22Rv1 (cell line): Measurements from ENCODE around the gene SH3RF3.

Source experiments
- H3K27ac ChIP-seq: fragments of 450-650 bp; 2 replicates; pipeline ENCODE4 v1.5.1; 2017
- CTCF ChIP-seq: fragments of 450-650 bp; IDR thresholded peaks from 2 replicates; pipeline ENCODE4 v1.5.1; 2017; ENCODE audit warnings: mild to moderate bottlenecking
- ZFX ChIP-seq: fragments of 450-650 bp; IDR thresholded peaks from 2 replicates; pipeline ENCODE4 v1.6.1; 2017; ENCODE audit warnings: antibody characterized with exemption, borderline replicate concordance

SH3RF3 gene

GRCh38 chr2:109151519-109151918 lies 22.5 kb downstream of the SH3RF3 start:
- TF ChIP-seq CTCF: no peak
- TF ChIP-seq ZFX: no peak
- no peak overlapping the region for H3K27ac ChIP-seq

- TF ChIP-seq CTCF: no peak
- TF ChIP-seq ZFX: no peak
- no peak overlapping the region for H3K27ac ChIP-seq
These were observed 24.2 kb downstream of the SH3RF3 start for GRCh38 chr2:109153005-109153784.

GRCh38 chr2:109153807-109154206 lies 24.8 kb downstream of the SH3RF3 start:
- no peak overlapping the region for H3K27ac ChIP-seq
- TF ChIP-seq CTCF (no peak), ZFX (no peak)

GRCh38 chr2:109154226-109154625 lies 25.2 kb downstream of the SH3RF3 start:
- H3K27ac ChIP-seq: no peak overlapping the region
- TF ChIP-seq ZFX (no peak), CTCF (no peak)

- no peak overlapping the region for H3K27ac ChIP-seq
These were observed 26.8 kb downstream of the SH3RF3 start for GRCh38 chr2:109155553-109156451.

GRCh38 chr2:109157563-109158105 lies 28.6 kb downstream of the SH3RF3 start:
- no peak for TF ChIP-seq CTCF
- TF ChIP-seq ZFX: no peak
- no peak overlapping the region for H3K27ac ChIP-seq

More at GRCh38 chr2:109155553-109156451, 26.8 kb downstream of the SH3RF3 start:
- no peak for TF ChIP-seq ZFX
- TF ChIP-seq CTCF: no peak

- no peak overlapping the region for H3K27ac ChIP-seq
- TF ChIP-seq CTCF: no peak
- no peak for TF ChIP-seq ZFX
These were observed 29.2 kb downstream of the SH3RF3 start for GRCh38 chr2:109158237-109158636.
